Bronchial epithelial cell (primary cell): ENCODE data around the gene TBX21. TPM values are rescaled to one million over a fixed set of nuclear protein-coding genes. Genes with fewer than 3 reads are reported as not detected.
A peak's percentile ranks its signal among the peaks of the same experiment; 100 is the strongest.

Experiments used
- DNase-seq: peaks from one replicate; pipeline ENCODE4 v3.0.0-alpha.2; 2010; ENCODE audit warnings: low read depth
- FAIRE-seq: peaks from 2 replicates; lab custom pipeline; 2011; peaks lifted over from hg19 to GRCh38; lab: Jason Lieb, UNC
- H3K27me3 ChIP-seq: 2 replicates; pipeline ENCODE4 v1.5.1; 2011; ENCODE audit warnings: low read length; ENCODE audit not compliant: control insufficient read depth, insufficient read depth
- H3K36me3 ChIP-seq: 2 replicates; pipeline ENCODE4 v1.5.1; 2011; ENCODE audit warnings: low read length; ENCODE audit not compliant: control insufficient read depth, insufficient read depth
- H3K4me3 ChIP-seq: 2 replicates; pipeline ENCODE4 v1.5.1; 2011; ENCODE audit warnings: mild to moderate bottlenecking, low read depth, low read length, control low read depth
- CTCF ChIP-seq: IDR thresholded peaks from 2 replicates; pipeline ENCODE4 v1.5.1; 2011; ENCODE audit warnings: mild to moderate bottlenecking, moderate library complexity, low read length, control low read depth, inconsistent platforms; ENCODE audit not compliant: insufficient read depth, severe bottlenecking
- total RNA-seq: library from RNA; depleted of rRNA; stranded (reverse); fragments of >200 nt; gene quantifications from 2 replicates; pipeline ENCODE4 v1.2.1, GENCODE V29; 2014

TBX21 gene
- total RNA-seq, 1 donor from 2014 or later = not detected

DNA sequence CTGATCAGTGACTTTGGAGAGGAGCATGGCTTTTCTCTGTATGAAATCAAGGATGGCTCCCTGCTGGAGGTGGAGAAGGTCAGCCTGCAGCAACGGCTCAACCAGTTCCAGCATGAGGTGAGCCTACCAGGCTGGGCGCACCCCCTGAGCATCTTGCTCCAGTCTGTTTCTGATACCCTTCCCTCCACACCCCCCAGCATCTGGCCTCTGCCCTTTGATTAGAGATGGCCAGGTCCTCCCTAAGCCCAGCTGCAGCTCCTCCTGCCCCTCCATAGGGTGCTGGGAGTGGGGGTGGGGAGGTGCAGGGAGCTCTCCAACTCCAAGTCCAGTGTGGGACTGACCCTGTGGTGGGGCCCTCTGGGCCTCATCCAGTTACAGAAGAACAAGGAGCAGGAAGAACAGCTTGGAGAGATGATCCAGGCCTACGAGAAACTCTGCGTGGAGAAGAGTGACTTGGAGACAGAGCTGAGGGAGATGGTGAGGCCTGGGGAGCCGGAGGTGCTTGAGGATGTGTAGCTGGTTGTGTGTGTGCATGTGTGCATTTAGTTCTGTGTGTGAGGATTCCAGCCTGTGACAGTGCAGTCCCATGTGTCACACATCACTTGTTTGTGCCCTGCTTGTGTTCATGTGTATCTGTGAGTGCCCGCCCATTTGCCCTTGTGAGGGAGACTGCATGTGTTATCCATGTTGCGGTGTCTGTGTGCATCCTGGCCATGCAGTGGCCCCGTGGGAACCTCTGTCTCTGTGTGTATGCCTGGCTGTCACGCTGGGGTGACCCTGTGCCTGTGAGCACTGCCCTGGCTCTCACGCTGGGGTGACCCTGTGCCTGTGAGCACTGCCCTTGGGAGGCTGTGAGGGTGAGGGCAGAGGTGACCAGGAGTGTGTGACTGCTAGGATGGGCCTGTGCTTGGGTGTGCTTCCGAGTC lies 36.1 kb upstream of the TBX21 start:
- DNase-seq = no peak
- no peak for FAIRE-seq
- Histone ChIP-seq H3K27me3 (no peaks in the 10 kb centered on the region), H3K4me3 (no peak overlapping the region), H3K36me3 (peaks cover 1% of the 10 kb centered on the region)
- TF ChIP-seq CTCF = no peak

GRCh38 chr17:47697906-47698711 lies 34.9 kb upstream of the TBX21 start:
- no peak for TF ChIP-seq CTCF
- Histone ChIP-seq H3K36me3 (peaks cover 1% of the 10 kb centered on the region), H3K27me3 (no peaks in the 10 kb centered on the region), H3K4me3 (no peak overlapping the region)
- DNase-seq (no peak), FAIRE-seq (no peak)

DNA sequence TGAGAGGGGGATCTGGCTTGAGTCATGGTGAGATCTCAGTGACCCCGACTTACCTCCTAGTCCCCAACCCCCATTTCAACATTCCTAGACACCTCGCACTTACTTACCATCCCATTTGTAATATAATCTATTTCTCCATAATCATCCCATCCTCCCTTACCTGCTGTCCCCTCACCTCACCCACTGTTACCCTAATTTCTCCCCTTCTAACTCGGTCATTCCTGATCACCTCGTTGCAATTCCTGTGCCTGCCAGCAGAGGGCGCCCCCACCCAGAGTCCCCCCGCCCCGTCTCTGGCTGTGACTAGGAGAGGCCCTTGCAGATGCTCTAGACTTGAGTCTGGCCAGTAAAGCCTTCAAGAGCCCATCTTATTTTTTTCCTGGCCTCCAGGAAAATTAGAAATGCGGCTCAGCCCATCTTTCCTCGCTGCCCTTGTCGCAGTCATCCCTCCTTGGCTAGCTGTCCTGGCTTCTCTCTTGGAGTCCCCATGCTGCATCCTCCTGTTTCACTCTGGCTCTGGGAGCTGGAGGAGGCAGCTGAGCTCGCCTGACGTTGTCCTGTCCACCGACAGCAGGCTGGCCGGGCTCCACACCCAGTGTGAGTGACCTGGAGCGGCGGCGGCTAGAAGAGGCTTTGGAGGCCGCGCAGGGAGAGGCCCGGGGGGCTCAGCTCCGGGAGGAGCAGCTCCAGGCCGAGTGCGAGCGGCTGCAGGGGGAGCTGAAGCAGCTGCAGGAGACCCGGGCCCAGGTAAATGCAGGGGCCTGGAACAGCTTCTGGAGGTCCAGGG lies 34.1 kb upstream of the TBX21 start:
- DNase-seq = no peak
- no peak for FAIRE-seq
- peak; percentile 79 for TF ChIP-seq CTCF

DNA sequence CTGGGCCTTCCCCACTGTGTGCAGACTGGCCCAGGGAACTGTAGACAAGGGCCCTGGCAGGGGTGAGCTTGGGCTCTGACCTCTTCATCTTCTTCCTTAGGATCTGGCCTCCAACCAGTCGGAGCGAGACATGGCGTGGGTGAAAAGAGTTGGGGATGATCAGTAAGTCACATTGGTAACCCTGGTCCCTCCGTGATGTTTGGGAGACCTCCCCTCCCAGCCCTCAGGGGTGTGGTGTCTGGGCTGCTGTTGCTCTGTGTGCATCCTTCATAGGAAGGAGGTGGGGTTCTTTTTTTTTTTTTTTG lies 33.5 kb upstream of the TBX21 start:
- peaks cover 1% of the 10 kb centered on the region for H3K36me3 ChIP-seq
- no peak for TF ChIP-seq CTCF
- no peak for DNase-seq
- no peak for FAIRE-seq
- no peak overlapping the region for H3K4me3 ChIP-seq
- H3K27me3 ChIP-seq = no peaks in the 10 kb centered on the region

More for the DNA sequence above, 34.1 kb upstream of the TBX21 start:
- Histone ChIP-seq H3K27me3 (no peaks in the 10 kb centered on the region), H3K36me3 (peaks cover 1% of the 10 kb centered on the region), H3K4me3 (no peak overlapping the region)

DNA sequence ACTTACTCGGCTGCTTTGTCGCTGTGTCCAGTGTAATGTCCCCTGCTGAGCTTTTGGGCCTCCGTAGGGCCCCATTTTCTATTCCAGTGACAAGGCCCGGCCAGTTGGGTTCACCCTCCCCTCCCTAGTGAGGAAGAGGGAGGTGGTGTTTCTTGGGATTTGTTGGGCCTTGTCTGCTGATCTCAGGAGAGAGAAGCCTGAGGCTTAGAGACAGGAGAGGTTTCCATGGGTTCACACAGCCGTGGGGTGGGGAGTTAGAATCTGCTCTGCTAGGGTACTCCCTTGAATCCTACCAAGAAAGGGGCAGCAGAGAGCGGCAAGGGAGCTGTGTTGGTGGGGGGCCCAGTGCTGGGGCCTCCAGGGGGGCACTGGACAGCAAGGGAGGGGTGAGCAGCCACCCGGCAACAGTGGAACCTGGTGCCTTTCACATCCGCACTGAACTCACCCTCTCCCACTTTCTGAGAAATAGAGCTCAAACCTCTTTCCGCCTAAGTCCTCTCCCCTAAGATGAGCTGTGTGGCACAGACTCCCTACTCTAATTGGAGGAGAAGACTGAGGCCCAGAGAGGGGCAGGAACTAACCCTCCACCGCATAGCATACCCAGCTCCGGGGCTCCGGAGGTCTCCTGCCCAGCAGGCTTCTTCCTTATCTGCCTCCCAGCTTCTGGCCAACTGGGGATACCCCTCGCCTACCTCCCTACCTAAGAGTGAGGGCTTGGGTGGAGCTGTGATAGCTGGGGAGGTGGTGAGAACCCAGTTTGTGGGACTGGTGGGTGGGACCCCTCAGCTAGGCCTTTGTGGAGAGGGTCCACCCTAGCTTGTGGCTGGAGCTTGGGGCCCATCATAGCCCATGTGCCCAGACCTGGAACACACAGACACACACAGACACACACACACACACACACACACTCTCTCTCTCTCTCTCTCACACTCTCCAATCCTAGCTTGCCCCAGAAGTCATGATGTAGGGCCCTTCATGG lies 32.3 kb upstream of the TBX21 start:
- Histone ChIP-seq H3K36me3 (peaks cover 1% of the 10 kb centered on the region), H3K27me3 (no peaks in the 10 kb centered on the region), H3K4me3 (no peak overlapping the region)
- TF ChIP-seq CTCF = no peak
- DNase-seq (no peak), FAIRE-seq (no peak)
